BJ (cell line): ENCODE data around the gene ADAMTS18. TPM values are rescaled to one million over a fixed set of nuclear protein-coding genes. Genes with fewer than 3 reads are reported as not detected.

ENCODE experiments used
- CTCF ChIA-PET: fragments of 350-600 bp; formaldehyde crosslinking; extraction: SDS; loops from one replicate; lab custom pipeline; 2021; ENCODE audit warnings: antibody characterized with exemption, inconsistent platforms; lab: Yijun Ruan, JAX
- POLR2A ChIA-PET: fragments of 300-600 bp; sonication (Branson Sonifier 250); formaldehyde crosslinking; extraction: SDS; loops from one replicate; lab custom pipeline; 2021; ENCODE audit warnings: antibody characterized with exemption; lab: Charles Lee
- DNase-seq: peaks from one replicate; pipeline ENCODE4 v3.0.0-alpha.2; 2011; ENCODE audit warnings: low read depth
- H3K27me3 ChIP-seq: 2 replicates; pipeline ENCODE4 v1.6.0; 2011; ENCODE audit warnings: low read length; ENCODE audit not compliant: control insufficient read depth, insufficient read depth
- H3K36me3 ChIP-seq: 2 replicates; pipeline ENCODE4 v1.5.1; 2011; ENCODE audit warnings: low read length; ENCODE audit not compliant: control insufficient read depth, insufficient read depth
- H3K4me3 ChIP-seq: 2 replicates; pipeline ENCODE4 v1.5.1; 2011; ENCODE audit warnings: low read depth, mild to moderate bottlenecking, control low read depth, low read length
- polyA plus RNA-seq: library from polyadenylated mRNA; depleted of rRNA; stranded (reverse); fragments of >200 nt; gene quantifications from 2 replicates; pipeline ENCODE4 v1.2.3, GENCODE V29; 2011
- TF ChIP-seq, protein P1 (sequence below): IDR thresholded peaks from 2 replicates; pipeline ENCODE4 v1.5.1; 2011; ENCODE audit warnings: low read depth, mild to moderate bottlenecking, control low read depth, inconsistent platforms, low read length, moderate library complexity; ENCODE audit not compliant: insufficient read depth

ADAMTS18 gene
- polyA plus RNA-seq, 1 experiment: not detected

GRCh38 chr16:77424871-77425604 lies 9.8 kb downstream of the ADAMTS18 start:
- H3K36me3 ChIP-seq: no peaks in the 10 kb centered on the region
- TF ChIP-seq, protein P1, sequence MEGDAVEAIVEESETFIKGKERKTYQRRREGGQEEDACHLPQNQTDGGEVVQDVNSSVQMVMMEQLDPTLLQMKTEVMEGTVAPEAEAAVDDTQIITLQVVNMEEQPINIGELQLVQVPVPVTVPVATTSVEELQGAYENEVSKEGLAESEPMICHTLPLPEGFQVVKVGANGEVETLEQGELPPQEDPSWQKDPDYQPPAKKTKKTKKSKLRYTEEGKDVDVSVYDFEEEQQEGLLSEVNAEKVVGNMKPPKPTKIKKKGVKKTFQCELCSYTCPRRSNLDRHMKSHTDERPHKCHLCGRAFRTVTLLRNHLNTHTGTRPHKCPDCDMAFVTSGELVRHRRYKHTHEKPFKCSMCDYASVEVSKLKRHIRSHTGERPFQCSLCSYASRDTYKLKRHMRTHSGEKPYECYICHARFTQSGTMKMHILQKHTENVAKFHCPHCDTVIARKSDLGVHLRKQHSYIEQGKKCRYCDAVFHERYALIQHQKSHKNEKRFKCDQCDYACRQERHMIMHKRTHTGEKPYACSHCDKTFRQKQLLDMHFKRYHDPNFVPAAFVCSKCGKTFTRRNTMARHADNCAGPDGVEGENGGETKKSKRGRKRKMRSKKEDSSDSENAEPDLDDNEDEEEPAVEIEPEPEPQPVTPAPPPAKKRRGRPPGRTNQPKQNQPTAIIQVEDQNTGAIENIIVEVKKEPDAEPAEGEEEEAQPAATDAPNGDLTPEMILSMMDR: no peak
- no peaks in the 10 kb centered on the region; the same call in 1 of the 2 replicates for H3K27me3 ChIP-seq
- DNase-seq: no peak
- CTCF ChIA-PET: interaction anchor here (1.5 kb wide), 1 partner anchor 11 kb away, joined by 3 read pairs; no protein-coding TSS in a partner anchor
- POLR2A ChIA-PET: no interaction called here
- no peak overlapping the region for H3K4me3 ChIP-seq

- no peaks in the 10 kb centered on the region; the same call in 1 of the 2 replicates for H3K27me3 ChIP-seq
- no peaks in the 10 kb centered on the region for H3K36me3 ChIP-seq
- H3K4me3 ChIP-seq: no peak overlapping the region
- TF ChIP-seq, protein P1: no peak
- ChIA-PET CTCF (no interaction called here), POLR2A (no interaction called here)
- no peak for DNase-seq
Observed at GRCh38 chr16:77422196-77422784, 12.5 kb downstream of the ADAMTS18 start.

DNA sequence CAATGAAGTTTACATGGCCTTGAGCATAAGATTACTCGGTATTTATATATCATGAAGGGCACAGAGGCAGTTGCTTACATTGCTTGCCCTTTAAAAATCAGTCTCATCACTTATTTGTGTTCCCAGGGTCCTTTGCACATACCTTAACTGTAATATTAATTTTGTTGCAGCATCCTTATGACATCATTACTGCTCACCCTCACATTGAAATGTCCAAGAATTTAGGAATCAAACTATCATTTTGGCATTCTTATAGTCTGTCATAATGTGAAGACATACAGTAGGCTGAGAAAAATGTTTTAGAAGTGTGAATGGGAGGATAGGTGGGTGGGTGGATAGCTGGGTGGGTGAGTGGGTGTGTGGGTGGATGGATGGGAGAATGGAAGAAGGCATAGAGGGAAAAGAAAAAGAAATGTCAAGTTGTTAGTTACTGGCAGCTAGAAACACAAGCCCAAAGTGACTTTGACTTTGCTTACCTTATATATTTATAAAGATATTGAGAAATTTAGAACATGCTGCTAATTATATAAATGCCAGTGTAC lies 17.8 kb downstream of the ADAMTS18 start:
- Histone ChIP-seq H3K27me3 (no peaks in the 10 kb centered on the region; the same call in 1 of the 2 replicates), H3K4me3 (no peak overlapping the region), H3K36me3 (no peaks in the 10 kb centered on the region)
- DNase-seq: no peak
- TF ChIP-seq, protein P1: no peak
- POLR2A ChIA-PET: no interaction called here
- CTCF ChIA-PET: no interaction called here

DNA sequence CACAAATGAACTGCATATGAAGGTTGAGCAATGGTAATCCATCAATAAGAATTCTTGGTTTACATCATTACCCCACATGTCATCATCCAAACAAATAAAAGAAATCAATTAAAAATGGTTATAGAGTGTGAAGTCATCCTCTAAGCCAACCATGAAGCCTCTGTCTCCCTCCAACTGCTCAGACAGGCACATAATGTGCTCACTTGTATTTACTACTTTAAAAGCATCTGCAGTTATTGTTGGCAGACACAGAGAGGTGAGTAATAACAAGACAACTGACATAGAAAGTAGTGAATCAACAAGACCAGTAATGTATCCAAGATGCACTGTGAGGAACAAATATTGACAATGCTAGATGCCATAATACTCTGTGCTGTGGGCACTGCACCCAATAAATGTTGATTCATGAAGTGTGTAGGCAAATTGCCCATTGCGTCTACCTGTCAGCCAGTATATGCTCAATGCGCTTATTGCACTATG lies 20.0 kb downstream of the ADAMTS18 start:
- no peak overlapping the region for H3K4me3 ChIP-seq
- TF ChIP-seq, protein P1: no peak
- H3K27me3 ChIP-seq: no peaks in the 10 kb centered on the region
- ChIA-PET CTCF (no interaction called here), POLR2A (no interaction called here)
- DNase-seq: no peak
- no peaks in the 10 kb centered on the region for H3K36me3 ChIP-seq

DNA sequence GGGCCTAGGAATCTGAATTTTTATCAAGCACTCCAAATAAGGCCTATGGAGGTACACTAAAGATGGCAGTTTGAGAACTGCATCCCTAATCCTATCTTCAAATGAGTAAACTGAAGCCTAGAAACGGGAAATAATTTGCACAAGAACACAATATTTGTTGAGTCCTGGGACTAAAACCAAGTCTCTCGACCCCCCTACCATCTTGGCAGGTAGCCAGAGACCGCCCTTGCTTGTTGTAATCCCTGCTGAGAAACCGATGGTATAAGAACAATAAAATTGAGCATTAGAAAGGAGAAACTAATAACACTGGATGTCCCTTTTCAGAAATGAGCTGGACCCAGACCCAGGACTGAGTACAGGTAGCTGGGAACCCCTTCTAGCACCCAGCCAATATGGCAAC lies 24.4 kb downstream of the ADAMTS18 start:
- ChIA-PET CTCF (no interaction called here), POLR2A (no interaction called here)
- no peaks in the 10 kb centered on the region for H3K36me3 ChIP-seq
- H3K4me3 ChIP-seq: no peak overlapping the region
- TF ChIP-seq, protein P1: no peak
- no peak for DNase-seq
- H3K27me3 ChIP-seq: no peaks in the 10 kb centered on the region
